Colonic mucosa (tissue), 4 donors: Measurements from ENCODE around the gene ZNF407. TPM values are rescaled to one million over a fixed set of nuclear protein-coding genes. Genes with fewer than 3 reads are reported as not detected.

Experiments
- DNase-seq: peaks from one replicate; pipeline ENCODE4 v3.0.0-alpha.2; 2020
- H3K27ac ChIP-seq: fragments of 200-600 bp; one replicate; pipeline ENCODE4 v1.8.0; 2021
- H3K27me3 ChIP-seq: fragments of 200-600 bp; one replicate; pipeline ENCODE4 v1.8.0; 2021
- H3K36me3 ChIP-seq: fragments of 200-600 bp; one replicate; pipeline ENCODE4 v1.8.0; 2021
- H3K4me1 ChIP-seq: fragments of 200-600 bp; one replicate; pipeline ENCODE4 v1.8.0; 2021; ENCODE audit warnings: mild to moderate bottlenecking
- H3K4me3 ChIP-seq: fragments of 200-600 bp; one replicate; pipeline ENCODE4 v1.8.0; 2021
- H3K9ac ChIP-seq, 2 donors: one replicate each; pipeline ENCODE4 v1.7.0; 2013; ENCODE audit warnings: control low read depth in 2 of 2, low read depth in 2 of 2, low read length in 2 of 2
- H3K9me3 ChIP-seq: fragments of 200-600 bp; one replicate; pipeline ENCODE4 v1.8.0; 2021
- intact Hi-C: fragments of 100-400 bp; cut with DNase I; formaldehyde crosslinking; loops from one replicate; pipeline ENCODE4 v1.14.1; 2022
- total RNA-seq, 2 donors: library from RNA; stranded (reverse); fragmentation: NEBNext Ultra II Directional in 1 of 2; extraction: Animal tissue kit (Norgen Biotek cat#: 25700) in 1 of 2; gene quantifications; one replicate each; pipeline ENCODE4 v1.2.1, GENCODE V29; 2021
- TF ChIP-seq, protein P1 (sequence below): fragments of 200-600 bp; IDR thresholded peaks from one replicate; pipeline ENCODE4 v1.8.0; 2022; ENCODE audit warnings: antibody characterized with exemption, mild to moderate bottlenecking
- donor health status: healthy.
- donor health status: DM: no; HTN: no; CAD: no.
- donor health status: DM: no; HTN: no; CAD: no.

ZNF407 gene
- total RNA-seq, 2 donors from 2014 or later, result 8.1 to 13.1 TPM

DNA sequence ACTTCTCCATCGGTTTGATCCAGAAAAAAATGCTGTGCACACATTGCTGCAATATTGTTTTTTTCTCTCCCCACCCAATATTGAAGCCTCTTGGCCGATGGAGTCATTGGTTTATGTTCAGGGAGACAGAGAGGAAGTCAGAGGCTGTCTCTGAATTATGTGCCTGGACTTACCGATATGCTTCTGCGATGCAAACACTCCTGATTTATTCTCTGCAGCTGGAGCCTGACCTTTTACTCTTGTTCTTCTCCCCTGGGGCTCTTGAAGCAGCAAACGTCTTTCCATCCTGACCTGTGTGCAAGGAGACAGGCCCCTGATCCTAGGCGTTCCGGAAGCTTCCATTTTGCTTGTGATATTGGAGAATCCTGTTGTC lies 511.6 kb downstream of the ZNF407 start:
- intact Hi-C loops, result no loop called here
- TF ChIP-seq, protein P1, sequence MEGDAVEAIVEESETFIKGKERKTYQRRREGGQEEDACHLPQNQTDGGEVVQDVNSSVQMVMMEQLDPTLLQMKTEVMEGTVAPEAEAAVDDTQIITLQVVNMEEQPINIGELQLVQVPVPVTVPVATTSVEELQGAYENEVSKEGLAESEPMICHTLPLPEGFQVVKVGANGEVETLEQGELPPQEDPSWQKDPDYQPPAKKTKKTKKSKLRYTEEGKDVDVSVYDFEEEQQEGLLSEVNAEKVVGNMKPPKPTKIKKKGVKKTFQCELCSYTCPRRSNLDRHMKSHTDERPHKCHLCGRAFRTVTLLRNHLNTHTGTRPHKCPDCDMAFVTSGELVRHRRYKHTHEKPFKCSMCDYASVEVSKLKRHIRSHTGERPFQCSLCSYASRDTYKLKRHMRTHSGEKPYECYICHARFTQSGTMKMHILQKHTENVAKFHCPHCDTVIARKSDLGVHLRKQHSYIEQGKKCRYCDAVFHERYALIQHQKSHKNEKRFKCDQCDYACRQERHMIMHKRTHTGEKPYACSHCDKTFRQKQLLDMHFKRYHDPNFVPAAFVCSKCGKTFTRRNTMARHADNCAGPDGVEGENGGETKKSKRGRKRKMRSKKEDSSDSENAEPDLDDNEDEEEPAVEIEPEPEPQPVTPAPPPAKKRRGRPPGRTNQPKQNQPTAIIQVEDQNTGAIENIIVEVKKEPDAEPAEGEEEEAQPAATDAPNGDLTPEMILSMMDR, result no peak
- DNase-seq, result no peak
- H3K27me3 ChIP-seq, result no peaks in the 10 kb centered on the region
- no peaks in the 10 kb centered on the region for H3K36me3 ChIP-seq
- no peak overlapping the region for H3K9ac ChIP-seq
- H3K4me3 ChIP-seq, result no peak overlapping the region
- H3K4me1 ChIP-seq, result no peaks in the 10 kb centered on the region
- H3K9me3 ChIP-seq, result no peaks in the 10 kb centered on the region
- no peak overlapping the region for H3K27ac ChIP-seq

DNA sequence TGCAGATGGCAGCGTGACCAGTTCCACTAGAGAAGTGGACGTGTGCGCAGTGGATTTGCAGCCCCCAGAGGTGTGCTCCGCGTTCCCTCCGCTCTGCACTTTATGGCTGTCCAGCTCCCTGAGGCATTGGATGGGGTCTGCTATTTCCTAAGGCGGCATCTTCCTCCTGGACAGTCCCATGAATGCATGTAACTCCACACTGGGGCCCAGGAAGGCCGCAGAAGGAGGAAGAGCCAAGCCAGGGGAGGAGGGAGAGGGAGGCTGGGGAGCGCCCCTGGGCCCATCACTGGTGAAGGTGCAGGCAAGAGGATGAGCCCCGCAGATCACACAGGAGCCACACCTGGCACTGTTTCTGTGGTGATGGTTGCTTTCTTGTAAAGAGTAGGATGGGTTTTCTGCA lies 512.1 kb downstream of the ZNF407 start:
- H3K9me3 ChIP-seq, result no peaks in the 10 kb centered on the region
- intact Hi-C loops, result no loop called here
- TF ChIP-seq, protein P1, result no peak
- H3K27ac ChIP-seq, result no peak overlapping the region
- H3K4me3 ChIP-seq, result no peak overlapping the region
- DNase-seq, result no peak
- H3K27me3 ChIP-seq, result no peaks in the 10 kb centered on the region
- no peaks in the 10 kb centered on the region for H3K4me1 ChIP-seq
- H3K36me3 ChIP-seq, result no peaks in the 10 kb centered on the region
- no peak overlapping the region for H3K9ac ChIP-seq

DNA sequence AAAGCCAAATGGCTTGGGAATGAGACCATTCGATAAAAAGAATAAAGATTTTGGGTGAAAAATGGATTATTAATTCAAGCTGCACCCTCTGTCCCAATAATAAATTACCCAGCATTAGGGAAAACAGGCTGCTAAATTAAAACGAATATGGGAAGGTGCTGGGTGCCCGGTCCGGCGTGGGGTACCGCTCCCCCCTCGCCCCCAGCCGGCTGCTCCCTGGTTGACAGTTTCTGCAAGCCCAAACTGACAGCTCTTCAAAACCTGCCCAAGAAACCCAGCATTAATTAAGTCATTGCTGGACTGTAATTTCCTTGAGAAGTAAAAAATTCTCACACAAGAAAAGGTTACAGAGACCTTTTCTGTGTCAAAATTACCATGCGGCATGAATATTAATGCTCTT lies 512.6 kb downstream of the ZNF407 start:
- H3K4me3 ChIP-seq, result no peak overlapping the region
- H3K9ac ChIP-seq, result no peak overlapping the region
- no peaks in the 10 kb centered on the region for H3K9me3 ChIP-seq
- no peaks in the 10 kb centered on the region for H3K36me3 ChIP-seq
- intact Hi-C loops, result no loop called here
- no peaks in the 10 kb centered on the region for H3K27me3 ChIP-seq
- H3K27ac ChIP-seq, result no peak overlapping the region
- H3K4me1 ChIP-seq, result no peaks in the 10 kb centered on the region
- TF ChIP-seq, protein P1, result no peak
- DNase-seq, result no peak

DNA sequence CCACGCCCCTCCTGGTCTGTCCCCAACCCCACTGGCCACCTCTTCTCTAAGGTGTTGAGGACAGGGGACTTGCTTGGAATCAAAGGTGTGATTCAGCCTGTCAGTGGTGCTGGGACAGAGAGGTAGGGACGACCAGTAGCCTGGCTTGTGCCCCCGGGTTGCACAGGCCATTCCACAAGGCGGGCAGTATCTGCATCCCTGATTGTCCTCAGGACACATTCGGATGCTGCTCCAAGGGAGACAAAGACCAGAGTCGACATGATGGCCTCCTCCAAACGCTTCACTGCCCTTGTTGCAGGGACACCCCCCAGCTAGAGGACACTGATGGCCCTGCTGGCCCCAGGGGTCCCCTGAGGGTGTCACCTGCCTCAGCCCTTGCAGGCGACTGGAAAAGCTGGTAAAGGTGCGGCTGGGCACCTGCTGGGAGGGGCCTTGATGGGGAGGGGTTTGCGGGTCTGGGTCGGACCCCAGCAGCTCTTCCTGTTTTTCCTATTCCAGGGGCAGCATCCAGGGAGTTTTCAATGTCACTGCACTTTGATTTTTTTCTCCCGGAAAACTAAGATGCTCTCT lies 513.3 kb downstream of the ZNF407 start:
- Histone ChIP-seq H3K4me3 (no peak overlapping the region), H3K36me3 (no peaks in the 10 kb centered on the region), H3K27ac (no peak overlapping the region), H3K4me1 (no peaks in the 10 kb centered on the region), H3K9me3 (no peaks in the 10 kb centered on the region), H3K9ac (no peak overlapping the region), H3K27me3 (no peaks in the 10 kb centered on the region)
- DNase-seq, result no peak
- TF ChIP-seq, protein P1, result no peak
- intact Hi-C loops, result no loop called here

DNA sequence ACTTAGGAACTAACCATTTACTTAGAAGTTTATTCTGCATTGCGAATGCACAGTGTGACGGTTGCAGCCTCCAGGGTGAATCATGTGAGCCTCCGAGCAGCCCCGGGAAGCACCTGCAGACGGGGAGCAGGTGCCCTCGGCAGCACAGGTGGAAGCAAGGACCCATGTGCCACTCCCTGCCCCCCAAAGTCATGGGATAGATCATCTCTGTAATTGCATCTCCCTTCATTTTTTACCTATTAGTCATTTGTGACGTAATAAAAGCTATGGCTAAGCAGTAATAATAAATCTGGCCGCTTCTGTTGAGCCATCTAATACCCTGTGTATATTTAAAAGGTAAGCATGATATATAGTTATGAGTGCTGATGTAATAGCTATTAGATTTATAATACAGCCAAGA lies 514.1 kb downstream of the ZNF407 start:
- no peak overlapping the region for H3K9ac ChIP-seq
- no peaks in the 10 kb centered on the region for H3K36me3 ChIP-seq
- no peaks in the 10 kb centered on the region for H3K27me3 ChIP-seq
- intact Hi-C loops, result no loop called here
- TF ChIP-seq, protein P1, result no peak
- no peak overlapping the region for H3K27ac ChIP-seq
- no peak overlapping the region for H3K4me3 ChIP-seq
- DNase-seq, result no peak
- H3K4me1 ChIP-seq, result no peaks in the 10 kb centered on the region
- no peaks in the 10 kb centered on the region for H3K9me3 ChIP-seq
